Medulla oblongata (tissue), 1 donor: Measurements from ENCODE around the gene PBX3.

ENCODE experiments used
- DNase-seq: peaks from one replicate; pipeline ENCODE4 v3.0.0-alpha.2; 2015; ENCODE audit errors: extremely low spot score

PBX3 gene

GRCh38 chr9:125863923-125864322 is 116.8 kb downstream of the PBX3 start:
- DNase-seq: no peak

GRCh38 chr9:125867751-125868415 is 120.7 kb downstream of the PBX3 start:
- DNase-seq: no peak

DNA sequence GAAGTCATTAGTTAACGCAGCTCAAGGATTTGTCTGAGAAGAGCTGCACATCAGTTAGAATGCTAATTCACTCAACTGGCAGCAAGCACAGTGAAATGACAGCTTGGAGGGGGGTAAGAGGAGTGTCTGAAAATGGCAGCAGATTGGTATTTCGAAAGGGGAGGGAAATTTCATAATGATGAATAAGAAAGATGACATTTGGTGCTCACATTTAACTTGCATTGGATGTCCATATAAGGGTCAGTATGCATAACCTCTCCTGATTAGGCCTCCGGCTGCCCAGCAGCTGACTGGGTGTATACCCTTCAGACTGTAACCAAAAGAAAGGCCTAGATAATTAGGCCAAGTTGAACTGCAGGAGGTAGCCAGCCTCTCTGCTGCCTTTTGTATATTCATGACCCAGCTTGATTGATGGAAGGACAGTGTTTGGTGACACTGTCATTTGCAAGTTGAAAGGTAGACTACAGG is 131.0 kb downstream of the PBX3 start:
- no peak for DNase-seq

- no peak for DNase-seq
These were observed 133.9 kb downstream of the PBX3 start for GRCh38 chr9:125881042-125881441.

GRCh38 chr9:125883565-125884217 is 136.5 kb downstream of the PBX3 start:
- no peak for DNase-seq

- no peak for DNase-seq
These were observed 137.0 kb downstream of the PBX3 start for GRCh38 chr9:125884218-125884595.

GRCh38 chr9:125885405-125886034 is 138.3 kb downstream of the PBX3 start:
- DNase-seq: no peak

- DNase-seq: no peak
These were observed 139.2 kb downstream of the PBX3 start for GRCh38 chr9:125886365-125886764.

DNA sequence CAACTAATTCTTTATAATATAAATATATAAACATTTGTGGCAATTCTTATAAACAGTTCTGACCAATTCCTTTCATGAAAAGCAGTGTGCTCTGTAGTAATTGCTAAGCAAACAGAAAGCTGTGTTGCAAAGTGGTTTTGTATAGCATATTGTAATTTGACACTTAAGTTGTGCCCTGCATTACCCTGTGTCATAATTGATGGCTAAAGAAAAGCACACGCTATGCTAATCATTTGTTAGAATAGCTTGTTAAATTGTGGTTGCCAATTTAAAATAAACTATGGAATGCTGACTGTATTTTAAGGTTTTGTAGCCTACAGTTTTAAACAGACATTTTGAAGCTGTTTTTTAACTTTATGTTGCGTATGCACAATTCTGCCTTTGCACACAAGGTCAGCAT is 140.0 kb downstream of the PBX3 start:
- no peak for DNase-seq

DNA sequence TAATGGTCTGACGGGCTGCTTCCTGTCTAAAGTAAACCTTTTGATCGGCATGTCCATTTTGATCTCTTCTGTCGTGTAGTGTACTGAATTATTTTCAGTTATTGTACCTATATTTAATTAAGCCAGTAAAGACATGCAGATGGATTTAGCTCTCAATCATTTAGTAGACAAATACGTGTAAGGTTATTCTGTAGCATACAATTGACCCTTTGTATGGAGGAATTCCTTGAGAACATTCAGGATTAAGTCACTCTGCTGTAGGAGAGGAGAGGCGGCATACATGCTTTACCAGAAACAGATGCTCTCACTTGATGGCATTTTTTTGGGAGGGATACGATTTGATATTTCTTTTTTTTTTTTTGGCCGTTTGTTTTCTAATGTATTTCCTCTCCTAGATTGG is 141.0 kb downstream of the PBX3 start:
- DNase-seq: no peak

DNA sequence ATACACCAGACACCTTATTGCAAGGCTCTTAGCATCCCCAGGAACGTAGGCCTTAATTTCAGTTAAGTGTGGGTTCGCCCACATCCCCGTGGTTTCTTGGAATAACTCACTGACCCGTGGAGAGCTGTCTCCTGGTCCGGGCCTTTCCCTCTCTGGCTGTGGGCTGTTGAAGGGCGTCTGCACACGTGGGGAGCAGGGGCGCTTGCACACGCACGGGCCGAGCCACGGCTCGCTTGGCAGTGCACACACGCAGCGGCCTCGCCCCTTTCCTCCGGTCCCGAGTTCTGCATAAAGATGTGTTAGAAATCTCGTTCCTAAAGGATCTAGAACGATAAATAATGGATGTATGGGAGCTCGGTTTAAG is 141.9 kb downstream of the PBX3 start:
- peak; percentile 48 for DNase-seq

GRCh38 chr9:125889476-125890419 is 142.6 kb downstream of the PBX3 start:
- DNase-seq: peak; percentile 64

- no peak for DNase-seq
These were observed 143.7 kb downstream of the PBX3 start for GRCh38 chr9:125890826-125891225.

DNA sequence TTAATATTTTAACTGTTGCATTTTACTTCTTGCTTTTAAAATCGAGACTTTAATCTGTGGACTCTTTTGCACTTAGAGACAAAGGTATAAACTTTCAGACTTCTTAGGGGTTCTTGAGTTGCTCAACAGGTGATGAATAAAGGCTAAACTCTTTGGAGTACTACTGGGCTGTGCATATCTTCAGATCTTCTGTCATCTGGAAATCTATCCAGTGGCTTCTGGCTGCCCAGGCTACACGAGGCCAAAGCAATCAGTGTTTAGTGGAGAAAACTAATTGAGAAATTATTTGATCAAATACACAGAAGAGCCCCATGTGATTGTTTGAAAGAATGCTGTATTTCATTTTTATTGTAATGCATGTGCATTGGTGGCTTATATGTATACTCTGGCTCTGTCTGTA is 146.1 kb downstream of the PBX3 start:
- no peak for DNase-seq

DNA sequence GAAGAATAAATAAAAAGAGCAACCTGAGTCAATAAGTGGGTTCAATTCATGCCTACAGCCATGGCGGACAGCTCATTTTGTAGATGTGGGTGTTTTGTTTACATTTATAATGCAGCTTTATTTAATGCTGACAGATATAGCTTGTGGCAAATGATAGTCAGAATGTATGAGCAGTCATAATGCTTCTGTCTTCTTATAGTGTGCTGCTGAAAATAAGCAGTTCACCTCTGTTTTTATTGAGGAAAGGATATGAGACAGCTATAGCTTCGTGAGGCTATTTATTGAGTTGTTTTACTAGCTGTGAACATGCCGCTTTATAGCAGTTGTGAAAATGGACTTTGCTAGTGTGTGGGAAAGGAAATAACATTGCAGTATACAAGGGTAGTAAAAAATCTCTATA is 147.4 kb downstream of the PBX3 start:
- DNase-seq: no peak

DNA sequence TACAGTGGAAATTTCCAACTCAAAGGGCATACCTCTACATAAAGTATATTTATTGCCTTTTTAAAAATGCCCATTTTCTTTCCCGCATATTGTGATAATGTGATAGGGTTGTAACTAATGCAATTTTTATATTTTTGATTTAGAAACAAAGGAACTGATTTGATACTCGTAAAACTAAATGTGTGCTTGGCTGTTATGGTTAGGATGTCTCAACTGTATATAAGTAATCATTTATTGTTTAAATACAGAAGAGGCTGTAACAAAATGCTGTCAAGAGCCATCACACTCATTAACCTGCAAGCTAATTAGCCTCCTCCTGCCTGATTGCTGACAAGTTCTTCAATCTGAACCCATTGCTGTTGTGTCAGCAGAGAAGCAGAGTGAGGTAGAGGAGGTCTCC is 149.2 kb downstream of the PBX3 start:
- DNase-seq: no peak

GRCh38 chr9:125896964-125897363 is 149.8 kb downstream of the PBX3 start:
- DNase-seq: no peak

DNA sequence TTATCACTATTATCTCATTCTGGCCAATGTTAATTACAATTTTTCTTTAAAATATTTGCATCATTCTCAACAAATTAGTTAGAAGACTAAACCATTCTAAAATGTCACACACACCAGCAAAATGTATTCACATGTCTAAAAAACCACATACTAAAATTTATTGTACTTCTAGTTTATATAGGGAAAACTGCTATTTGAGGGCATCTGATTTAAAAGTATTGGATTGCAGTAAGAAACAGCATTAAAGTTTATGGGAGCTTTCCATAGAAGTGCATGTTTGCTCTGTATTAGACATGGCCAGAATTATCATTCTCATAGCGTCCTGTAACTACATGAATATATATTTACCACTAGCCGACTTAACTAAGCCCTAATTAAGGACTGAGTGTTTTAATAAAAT is 150.3 kb downstream of the PBX3 start:
- no peak for DNase-seq

DNA sequence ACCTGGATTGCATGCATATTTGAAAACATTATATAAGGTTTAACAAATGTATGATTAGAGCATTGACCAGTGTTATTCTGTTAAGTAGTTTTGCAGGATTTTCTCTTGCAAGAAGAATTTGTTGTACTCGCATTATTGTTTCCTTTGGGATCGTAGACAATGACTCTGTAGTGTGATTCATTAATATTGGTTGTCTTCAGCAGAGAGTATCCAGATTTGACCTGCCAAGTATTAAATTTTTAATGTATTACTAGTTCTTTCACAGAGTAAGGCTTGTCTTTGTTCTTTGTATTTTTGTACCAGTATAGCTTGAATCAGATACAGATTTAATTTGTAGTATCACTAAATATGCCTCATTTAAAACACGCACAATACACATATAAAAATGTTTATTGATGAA is 155.0 kb downstream of the PBX3 start:
- DNase-seq: no peak

DNA sequence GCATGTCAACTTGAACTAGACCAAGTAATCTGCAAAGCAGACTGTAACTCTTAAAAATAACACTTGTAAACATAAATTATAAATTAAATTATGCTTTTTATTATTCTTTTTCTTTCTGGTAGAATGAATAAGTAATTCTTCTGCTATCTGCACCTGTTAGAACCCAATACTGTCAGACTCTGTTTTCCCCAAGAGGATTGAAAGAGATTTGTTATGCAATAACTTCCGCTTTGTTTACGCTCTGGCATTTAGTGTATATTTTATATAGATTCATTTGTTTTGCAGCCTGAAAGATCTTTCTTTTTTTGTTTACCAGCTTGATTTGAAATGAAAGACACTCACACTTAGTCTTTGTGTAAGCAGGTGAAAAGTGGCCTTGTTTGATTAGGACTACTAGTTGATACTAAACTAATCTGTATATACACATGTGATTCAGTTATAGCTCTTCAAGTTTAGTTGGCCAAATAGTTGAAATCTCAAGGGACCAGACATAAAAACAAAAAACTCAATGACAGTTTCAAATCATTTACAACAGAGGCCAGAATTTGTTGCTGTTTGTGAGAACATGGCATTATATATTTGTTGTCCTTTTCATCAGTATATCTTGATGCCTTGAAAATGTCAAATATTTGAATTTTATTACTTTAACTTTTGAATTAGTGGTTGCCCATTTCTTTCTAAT is 155.8 kb downstream of the PBX3 start:
- DNase-seq: no peak

GRCh38 chr9:125904155-125904851 is 157.1 kb downstream of the PBX3 start:
- DNase-seq: peak; percentile 52
